HEK293T (cell line): ENCODE data around the gene ARL6IP6.

ENCODE experiments used
- ARNT ChIP-seq: fragments of 450-650 bp; IDR thresholded peaks from 2 replicates; pipeline ENCODE4 v1.6.1; 2017; ENCODE audit warnings: mild to moderate bottlenecking
- BHLHE40 ChIP-seq: fragments of 450-650 bp; IDR thresholded peaks from 2 replicates; pipeline ENCODE4 v1.6.1; 2016; ENCODE audit warnings: mild to moderate bottlenecking, moderate library complexity, borderline replicate concordance
- CTBP1 ChIP-seq: fragments of 450-650 bp; IDR thresholded peaks from 2 replicates; pipeline ENCODE4 v1.6.1; 2016; ENCODE audit warnings: borderline replicate concordance
- FOXA1 ChIP-seq: fragments of 450-650 bp; IDR thresholded peaks from 2 replicates; pipeline ENCODE4 v1.6.1; 2016; ENCODE audit warnings: mild to moderate bottlenecking
- FOXK2 ChIP-seq: fragments of 450-650 bp; IDR thresholded peaks from 2 replicates; pipeline ENCODE4 v1.6.1; 2016; ENCODE audit warnings: mild to moderate bottlenecking
- FOXM1 ChIP-seq: fragments of 450-650 bp; IDR thresholded peaks from 2 replicates; pipeline ENCODE4 v1.6.1; 2017; ENCODE audit warnings: mild to moderate bottlenecking, borderline replicate concordance
- HDGF ChIP-seq: fragments of 450-650 bp; IDR thresholded peaks from 2 replicates; pipeline ENCODE4 v1.6.1; 2017; ENCODE audit warnings: antibody characterized with exemption, borderline replicate concordance
- NFRKB ChIP-seq: fragments of 450-650 bp; IDR thresholded peaks from 2 replicates; pipeline ENCODE4 v1.6.1; 2016; ENCODE audit warnings: mild to moderate bottlenecking, moderate library complexity
- SP1 ChIP-seq: fragments of 450-650 bp; IDR thresholded peaks from 2 replicates; pipeline ENCODE4 v1.6.1; 2017
- SUZ12 ChIP-seq: fragments of 450-650 bp; IDR thresholded peaks from 2 replicates; pipeline ENCODE4 v1.6.1; 2016; ENCODE audit warnings: mild to moderate bottlenecking
- TARDBP ChIP-seq: fragments of 450-650 bp; IDR thresholded peaks from 2 replicates; pipeline ENCODE4 v1.6.1; 2016
- ZNF384 ChIP-seq: fragments of 450-650 bp; IDR thresholded peaks from 2 replicates; pipeline ENCODE4 v1.6.1; 2016
- TF ChIP-seq, protein P1 (sequence below): fragments of 450-650 bp; IDR thresholded peaks from 2 replicates; pipeline ENCODE4 v1.6.1; 2016

DNA sequence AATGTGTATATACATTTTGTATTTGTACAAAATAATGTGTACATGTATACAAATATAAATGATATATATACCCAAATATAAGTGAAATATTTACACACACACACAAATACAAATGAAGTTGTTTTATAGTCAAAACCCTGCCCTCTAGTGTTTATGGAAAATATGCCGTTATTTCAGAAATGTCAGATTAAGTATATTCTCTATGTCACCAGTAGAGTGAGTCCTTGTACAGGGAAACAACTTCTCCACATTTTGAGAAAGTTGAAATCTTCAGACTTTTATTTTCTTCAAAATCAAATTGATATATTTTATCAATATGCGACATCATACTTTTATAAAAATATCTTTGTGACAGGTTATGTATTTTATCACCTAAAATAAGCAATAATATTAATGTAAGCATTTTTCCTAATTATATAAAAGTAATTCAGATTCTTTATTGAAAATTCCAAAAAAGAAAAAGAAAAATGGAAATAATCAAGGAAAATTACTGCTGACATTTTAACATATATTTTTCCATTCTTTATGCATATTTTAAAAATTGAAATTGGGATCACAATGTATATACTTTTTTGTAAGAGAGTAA is 22.4 kb downstream of the ARL6IP6 start:
- no peak for TF ChIP-seq TARDBP
- no peak for TF ChIP-seq FOXK2
- no peak for TF ChIP-seq HDGF
- TF ChIP-seq SP1: no peak
- TF ChIP-seq ARNT: no peak
- no peak for TF ChIP-seq FOXM1
- no peak for TF ChIP-seq ZNF384
- no peak for TF ChIP-seq FOXA1
- no peak for TF ChIP-seq BHLHE40
- TF ChIP-seq, protein P1, sequence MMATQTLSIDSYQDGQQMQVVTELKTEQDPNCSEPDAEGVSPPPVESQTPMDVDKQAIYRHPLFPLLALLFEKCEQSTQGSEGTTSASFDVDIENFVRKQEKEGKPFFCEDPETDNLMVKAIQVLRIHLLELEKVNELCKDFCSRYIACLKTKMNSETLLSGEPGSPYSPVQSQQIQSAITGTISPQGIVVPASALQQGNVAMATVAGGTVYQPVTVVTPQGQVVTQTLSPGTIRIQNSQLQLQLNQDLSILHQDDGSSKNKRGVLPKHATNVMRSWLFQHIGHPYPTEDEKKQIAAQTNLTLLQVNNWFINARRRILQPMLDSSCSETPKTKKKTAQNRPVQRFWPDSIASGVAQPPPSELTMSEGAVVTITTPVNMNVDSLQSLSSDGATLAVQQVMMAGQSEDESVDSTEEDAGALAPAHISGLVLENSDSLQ: no peak
- TF ChIP-seq SUZ12: no peak
- TF ChIP-seq CTBP1: no peak
- TF ChIP-seq NFRKB: no peak
